SKM-1 treated with dmso at 0.1 percent for 144 hours (cell line): ENCODE results near the gene AKAP3.

Experiments
- DNase-seq: peaks from one replicate; lab custom pipeline; 2025; ENCODE audit not compliant: unreplicated experiment; lab: John Stamatoyannopoulos, UW

The AKAP3 gene

DNA sequence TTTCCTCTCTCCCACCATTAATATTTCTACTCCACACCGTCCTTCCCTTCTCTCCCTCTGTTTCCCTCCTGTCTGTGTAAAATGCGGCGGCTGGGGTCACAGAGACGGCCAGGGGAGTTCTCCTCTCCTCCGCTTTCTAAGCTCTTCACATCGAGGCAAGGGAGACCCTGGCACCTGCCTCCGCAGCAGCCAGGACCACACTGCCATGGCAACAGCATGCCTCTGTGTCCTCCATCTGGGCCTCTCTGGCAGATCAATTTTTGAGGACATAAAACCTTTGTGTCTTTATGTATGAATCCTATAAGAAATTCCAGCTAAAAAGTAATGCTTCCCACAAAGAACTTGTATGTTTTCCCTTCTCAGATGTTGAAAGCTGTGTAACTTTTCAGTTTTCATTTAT lies 45.4 kb downstream of the AKAP3 start:
- no peak for DNase-seq

DNA sequence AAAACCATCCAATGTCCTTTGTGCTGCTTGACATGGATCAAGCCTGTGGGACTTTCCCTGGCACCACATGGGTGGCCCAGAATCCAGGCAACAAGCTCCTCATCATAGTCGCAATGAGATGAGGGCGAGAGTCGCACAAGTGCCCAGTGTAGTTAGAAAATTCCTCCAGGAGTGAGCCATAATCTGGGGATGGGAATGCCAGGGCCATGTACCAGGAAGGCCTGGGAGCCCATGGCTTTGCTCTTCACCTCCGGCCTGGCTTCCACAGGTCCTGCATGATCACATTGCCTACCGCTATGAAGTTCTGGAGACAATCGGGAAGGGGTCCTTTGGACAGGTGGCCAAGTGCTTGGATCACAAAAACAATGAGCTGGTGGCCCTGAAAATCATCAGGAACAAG lies 53.0 kb downstream of the AKAP3 start:
- DNase-seq: no peak

GRCh38 chr12:4591180-4591687 lies 57.6 kb downstream of the AKAP3 start:
- no peak for DNase-seq

GRCh38 chr12:4589941-4590340 lies 58.9 kb downstream of the AKAP3 start:
- DNase-seq: no peak

GRCh38 chr12:4588916-4589315 lies 59.9 kb downstream of the AKAP3 start:
- no peak for DNase-seq

- DNase-seq: no peak
These were observed 61.7 kb downstream of the AKAP3 start for GRCh38 chr12:4587108-4587507.

DNA sequence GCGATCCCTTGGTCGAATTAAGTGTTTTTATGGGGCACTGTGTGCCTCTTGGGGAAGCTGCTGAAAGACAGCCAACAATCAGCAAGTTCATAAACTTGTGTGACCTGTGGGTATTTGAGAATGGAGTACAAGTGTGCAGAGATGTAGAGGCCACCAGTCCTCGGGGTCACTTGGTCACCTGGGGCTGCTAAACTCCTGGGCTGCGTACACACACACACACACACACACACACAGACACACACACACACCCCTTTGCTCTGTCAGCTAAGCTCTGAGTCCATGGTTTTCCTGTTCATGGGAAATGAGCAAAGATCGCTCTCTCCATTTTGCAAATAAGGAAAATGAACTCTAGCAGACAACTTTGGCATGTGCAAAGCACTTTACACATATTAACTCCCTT lies 62.4 kb downstream of the AKAP3 start:
- no peak for DNase-seq

- DNase-seq: no peak
These were observed 64.0 kb downstream of the AKAP3 start for GRCh38 chr12:4584896-4585295.

DNA sequence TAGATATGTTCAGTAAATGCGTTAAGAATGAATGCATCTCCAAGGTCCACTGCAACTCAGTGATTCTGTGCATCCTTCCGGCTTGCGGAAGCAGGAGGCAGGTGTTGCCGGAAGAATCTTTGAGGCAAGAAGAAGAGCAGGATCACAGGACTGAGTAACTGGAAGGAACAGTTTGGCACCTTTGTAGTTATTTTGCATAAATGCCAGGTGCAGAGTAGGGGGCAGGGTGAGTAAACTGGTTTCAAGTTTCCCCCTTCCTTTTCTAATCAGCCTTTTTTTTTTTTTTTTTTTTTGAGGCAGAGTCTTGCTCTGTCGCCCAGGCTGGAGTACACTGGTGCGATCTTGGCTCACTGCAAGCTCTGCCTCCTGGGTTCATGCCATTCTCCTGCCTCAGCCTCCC lies 64.6 kb downstream of the AKAP3 start:
- no peak for DNase-seq

DNA sequence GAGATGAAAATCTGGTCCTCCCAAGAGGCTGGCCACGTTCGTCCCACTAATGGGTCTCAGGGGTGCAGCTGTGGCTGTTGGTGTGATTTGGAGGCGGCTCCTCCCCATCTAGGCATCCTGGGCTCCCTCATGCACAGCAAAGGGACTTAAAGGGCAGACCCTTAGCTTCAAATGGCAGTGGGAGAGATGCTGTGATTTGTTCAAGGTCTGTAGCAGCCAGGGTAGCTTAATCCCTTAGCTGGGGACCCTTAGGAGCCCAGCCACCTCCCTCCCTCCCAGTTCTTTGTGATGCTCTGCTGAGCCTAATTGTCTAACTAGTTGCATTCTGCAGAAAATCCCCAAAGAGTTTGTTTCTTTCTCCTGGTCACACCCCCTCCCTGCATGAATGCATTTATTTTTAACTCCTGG lies 68.6 kb downstream of the AKAP3 start:
- no peak for DNase-seq

DNA sequence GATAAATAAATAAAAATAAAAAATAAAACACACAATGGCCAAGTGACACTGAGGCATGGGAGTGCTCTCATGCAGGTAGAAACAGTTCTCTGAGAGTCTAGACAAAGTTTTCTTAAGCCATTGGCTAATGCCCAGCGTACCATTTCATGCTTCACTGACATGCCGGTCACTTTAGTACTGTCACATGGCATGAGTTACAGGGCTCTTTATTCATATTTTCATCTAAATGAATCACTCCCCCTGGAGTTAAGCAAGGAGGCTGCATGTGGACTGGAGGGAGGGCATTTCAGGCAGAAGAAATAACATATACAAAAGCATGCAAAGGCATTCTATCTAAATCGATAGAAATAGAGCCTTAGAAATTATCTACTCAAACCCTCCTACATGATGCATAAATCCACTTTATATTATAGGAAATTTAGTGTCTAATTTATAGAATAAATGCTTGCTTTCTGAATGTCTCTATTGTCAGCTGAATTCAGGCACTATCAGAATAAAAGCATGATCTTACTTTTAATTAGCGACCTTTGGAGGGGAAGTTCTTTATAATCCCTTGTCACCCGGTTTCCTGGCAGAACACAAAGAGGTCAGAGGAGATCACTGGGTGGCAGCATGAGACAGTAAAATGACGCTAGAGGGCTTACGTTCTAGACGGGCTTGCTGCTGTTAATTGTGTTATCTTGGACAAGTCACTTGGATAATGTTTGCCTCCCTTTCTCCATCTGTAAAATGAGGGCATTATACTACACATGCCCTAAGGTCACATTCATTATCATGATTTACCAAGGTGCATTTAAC lies 69.3 kb downstream of the AKAP3 start:
- no peak for DNase-seq

- no peak for DNase-seq
These were observed 76.2 kb downstream of the AKAP3 start for GRCh38 chr12:4572680-4573079.

DNA sequence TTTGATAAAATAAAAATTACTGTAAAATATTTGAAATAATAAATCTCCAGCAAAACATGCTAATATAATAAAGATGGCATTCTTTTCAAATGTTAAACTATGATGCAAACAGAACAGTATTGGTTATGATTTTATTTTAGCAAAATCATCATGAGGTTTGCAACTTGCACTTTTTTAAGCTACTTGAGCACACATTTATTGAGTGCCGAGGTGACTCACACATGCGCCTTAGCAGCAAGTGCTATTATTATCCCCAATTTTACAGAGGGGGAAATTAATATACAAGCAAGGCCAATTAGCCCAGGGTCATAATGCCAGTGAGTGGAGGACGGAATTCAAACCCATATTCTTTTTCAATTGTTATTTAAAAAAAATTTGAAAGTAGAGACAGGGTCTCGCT lies 79.6 kb downstream of the AKAP3 start:
- DNase-seq: no peak

GRCh38 chr12:4567073-4567881 lies 81.6 kb downstream of the AKAP3 start:
- DNase-seq: peak; percentile 11

DNA sequence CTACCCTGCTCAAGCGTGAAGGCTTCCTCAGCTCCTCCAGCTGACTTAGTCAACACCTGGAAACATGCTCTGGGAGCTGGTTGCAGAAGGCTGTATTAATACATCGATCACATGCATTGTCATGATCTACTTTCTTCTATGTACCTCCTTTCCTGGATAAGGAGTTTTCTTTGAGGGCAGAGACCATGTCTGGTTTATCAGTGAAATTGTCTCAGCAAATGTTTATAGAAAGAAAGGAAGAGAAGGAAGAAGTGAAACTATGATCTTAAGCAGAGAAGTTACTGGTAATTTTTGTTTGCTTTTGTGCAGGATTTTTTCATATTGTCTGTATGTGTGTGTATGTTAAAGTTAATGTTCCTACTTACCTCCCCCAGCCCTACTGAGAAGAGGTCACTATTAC lies 82.4 kb downstream of the AKAP3 start:
- DNase-seq: no peak
